Bone marrow (tissue), 2 donors: ENCODE data around the gene C1QL2.

Source experiments
- DNase-seq, 2 donors: peaks; one replicate each; lab custom pipeline; 2025; lab: John Stamatoyannopoulos, UW

The C1QL2 gene

GRCh38 chr2:119158563-119159347 lies at the start of gene C1QL2:
TSS of gene C1QL2 (minus strand) at chr2:119158751. CDS start at chr2:119158269, 482 bp downstream.
- no peak for DNase-seq

GRCh38 chr2:119207447-119207846 lies 48.9 kb upstream of the C1QL2 start:
- no peak for DNase-seq

GRCh38 chr2:119206201-119206600 lies 47.6 kb upstream of the C1QL2 start:
- DNase-seq: no peak

GRCh38 chr2:119205001-119205706 lies 46.6 kb upstream of the C1QL2 start:
- no peak for DNase-seq

GRCh38 chr2:119204525-119204924 lies 46.0 kb upstream of the C1QL2 start:
- no peak for DNase-seq

- no peak for DNase-seq
Measured at GRCh38 chr2:119202610-119203310, 44.2 kb upstream of the C1QL2 start.

- no peak for DNase-seq
Measured at GRCh38 chr2:119201815-119202214, 43.3 kb upstream of the C1QL2 start.

GRCh38 chr2:119198240-119198840 lies 39.8 kb upstream of the C1QL2 start:
- no peak for DNase-seq

- DNase-seq: no peak
Measured at GRCh38 chr2:119197529-119198239, 39.1 kb upstream of the C1QL2 start.

GRCh38 chr2:119197126-119197405 lies 38.5 kb upstream of the C1QL2 start:
- no peak for DNase-seq

- no peak for DNase-seq
Measured at GRCh38 chr2:119196301-119197125, 38.0 kb upstream of the C1QL2 start.

GRCh38 chr2:119195887-119196286 lies 37.3 kb upstream of the C1QL2 start:
- no peak for DNase-seq

GRCh38 chr2:119195001-119195400 lies 36.5 kb upstream of the C1QL2 start:
- DNase-seq: no peak

- DNase-seq: no peak
Measured at GRCh38 chr2:119192893-119193292, 34.3 kb upstream of the C1QL2 start.

GRCh38 chr2:119190321-119191111 lies 32.0 kb upstream of the C1QL2 start:
- DNase-seq: no peak

- DNase-seq: no peak
Measured at GRCh38 chr2:119184512-119184911, 26.0 kb upstream of the C1QL2 start.

GRCh38 chr2:119181791-119182445 lies 23.4 kb upstream of the C1QL2 start:
- DNase-seq: no peak

- no peak for DNase-seq
Measured at GRCh38 chr2:119181391-119181790, 22.8 kb upstream of the C1QL2 start.

GRCh38 chr2:119180892-119181291 lies 22.3 kb upstream of the C1QL2 start:
- no peak for DNase-seq

GRCh38 chr2:119179991-119180390 lies 21.4 kb upstream of the C1QL2 start:
- no peak for DNase-seq
